Measurements from ENCODE around the gene ERGIC1. TPM values are rescaled to one million over a fixed set of nuclear protein-coding genes. Genes with fewer than 3 reads are reported as not detected.
A peak's percentile ranks its signal among the peaks of the same experiment; 100 is the strongest.

Gene ERGIC1
- total and polyA plus RNA-seq, 2 of the 13 experiments (the other 11 are each of a cell fraction or from before 2014, with no cell fraction given), result 78.5 to 184 TPM

DNA sequence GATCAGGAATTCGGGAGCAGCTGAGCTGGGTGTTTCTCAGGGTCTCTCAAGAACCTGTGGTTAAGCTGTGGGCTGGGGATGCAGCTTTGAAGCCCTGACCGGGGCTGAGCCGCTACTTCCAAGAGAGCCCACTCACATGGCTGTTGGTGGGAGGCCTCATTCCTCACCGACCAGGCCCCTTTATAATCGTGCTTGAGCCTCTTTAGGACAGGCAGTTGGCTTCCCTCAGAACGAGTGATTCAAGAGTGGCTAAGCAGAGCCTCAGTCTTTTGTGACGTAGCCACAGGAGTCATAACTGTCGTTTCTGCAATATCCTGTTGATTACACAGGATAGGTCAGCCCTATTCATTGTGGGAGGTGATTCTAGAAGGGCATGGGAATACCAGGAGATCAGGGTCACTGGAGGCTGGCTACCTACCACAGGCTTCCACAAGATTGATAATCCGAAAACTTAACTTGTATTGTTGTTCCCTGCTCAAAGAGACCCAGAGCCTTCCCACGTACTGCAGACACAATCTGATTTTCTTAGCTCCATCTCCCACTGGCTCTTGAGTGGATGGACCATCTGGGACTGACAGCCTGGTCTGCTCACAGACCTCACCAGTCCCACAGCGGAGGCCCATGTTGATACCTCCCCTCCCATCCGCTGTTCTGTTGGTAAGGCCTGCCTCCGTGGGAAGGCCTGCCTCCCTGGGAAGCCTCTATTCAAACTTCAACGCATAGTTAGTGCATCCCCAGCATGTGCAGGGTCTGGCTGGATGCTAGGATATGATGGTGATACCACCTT is 3.0 kb upstream of the ERGIC1 start:
- no TSS peak for BruUV-seq (replicated peaks)
- Histone ChIP-seq H3K4me2 (ENCODE audit: low read depth, low read length) (no peak overlapping the region), H3K4me1 (ENCODE audit: insufficient read depth, low read length) (peaks cover 66% of the 10 kb centered on the region), H3K27ac (ENCODE audit: extremely low read length, insufficient read depth, low read length) (no peak overlapping the region), H2AFZ (ENCODE audit: low read length) (no peak overlapping the region), H4K20me1 (ENCODE audit: insufficient read depth, low read length) (no peaks in the 10 kb centered on the region), H3K36me3 (replicated peaks in 1 of 2; ENCODE audit: control insufficient read depth in 1 of 2, insufficient read depth in 2 of 2, low read length in 2 of 2) (no peaks in the 10 kb centered on the region; a peak in 1 of 5 replicates), H3K79me2 (ENCODE audit: insufficient read depth, low read length) (peaks cover 17% of the 10 kb centered on the region), H3K27me3 (ENCODE audit: control insufficient read depth in 1 of 2, insufficient read depth in 2 of 2, low read length in 2 of 2) (peaks cover 0 to 4% of the 10 kb centered on the region in 2 experiments; a peak in 1 of 5 replicates), H3K9me3 (ENCODE audit: low read length) (peaks cover 2% of the 10 kb centered on the region; the same call in 1 of the 2 replicates), H3K9ac (ENCODE audit: insufficient read depth, low read depth, low read length) (0 out of 2 replicates have a peak overlapping the region, but pooled peaks have one; percentile 2), H3K4me3 (replicated peaks in 1 of 3; ENCODE audit: insufficient read depth in 1 of 3, low read depth in 2 of 3, low read length in 3 of 3) (no peak overlapping the region)
- 43% methylated on average over 7 of the region's 14 CpGs for WGBS (ENCODE audit: low lambda C conversion rate)
- CTCF ChIA-PET (ENCODE audit: low intra/inter-chr PET ratio, low total read pairs), result no interaction called here
- ATAC-seq (no peak), FAIRE-seq (no peak), DNase-seq (ENCODE audit: low spot score) (no peak)
- in situ Hi-C loops (cut with HindIII; ENCODE audit: extremely low pct_ligation_motif_present, low pct_unique_long_range_greater_than_20kb), result no loop called here
- intact Hi-C loops (cut with micrococcal nuclease; ENCODE audit: unreplicated experiment), result no loop called here
- TF ChIP-seq, protein P1, sequence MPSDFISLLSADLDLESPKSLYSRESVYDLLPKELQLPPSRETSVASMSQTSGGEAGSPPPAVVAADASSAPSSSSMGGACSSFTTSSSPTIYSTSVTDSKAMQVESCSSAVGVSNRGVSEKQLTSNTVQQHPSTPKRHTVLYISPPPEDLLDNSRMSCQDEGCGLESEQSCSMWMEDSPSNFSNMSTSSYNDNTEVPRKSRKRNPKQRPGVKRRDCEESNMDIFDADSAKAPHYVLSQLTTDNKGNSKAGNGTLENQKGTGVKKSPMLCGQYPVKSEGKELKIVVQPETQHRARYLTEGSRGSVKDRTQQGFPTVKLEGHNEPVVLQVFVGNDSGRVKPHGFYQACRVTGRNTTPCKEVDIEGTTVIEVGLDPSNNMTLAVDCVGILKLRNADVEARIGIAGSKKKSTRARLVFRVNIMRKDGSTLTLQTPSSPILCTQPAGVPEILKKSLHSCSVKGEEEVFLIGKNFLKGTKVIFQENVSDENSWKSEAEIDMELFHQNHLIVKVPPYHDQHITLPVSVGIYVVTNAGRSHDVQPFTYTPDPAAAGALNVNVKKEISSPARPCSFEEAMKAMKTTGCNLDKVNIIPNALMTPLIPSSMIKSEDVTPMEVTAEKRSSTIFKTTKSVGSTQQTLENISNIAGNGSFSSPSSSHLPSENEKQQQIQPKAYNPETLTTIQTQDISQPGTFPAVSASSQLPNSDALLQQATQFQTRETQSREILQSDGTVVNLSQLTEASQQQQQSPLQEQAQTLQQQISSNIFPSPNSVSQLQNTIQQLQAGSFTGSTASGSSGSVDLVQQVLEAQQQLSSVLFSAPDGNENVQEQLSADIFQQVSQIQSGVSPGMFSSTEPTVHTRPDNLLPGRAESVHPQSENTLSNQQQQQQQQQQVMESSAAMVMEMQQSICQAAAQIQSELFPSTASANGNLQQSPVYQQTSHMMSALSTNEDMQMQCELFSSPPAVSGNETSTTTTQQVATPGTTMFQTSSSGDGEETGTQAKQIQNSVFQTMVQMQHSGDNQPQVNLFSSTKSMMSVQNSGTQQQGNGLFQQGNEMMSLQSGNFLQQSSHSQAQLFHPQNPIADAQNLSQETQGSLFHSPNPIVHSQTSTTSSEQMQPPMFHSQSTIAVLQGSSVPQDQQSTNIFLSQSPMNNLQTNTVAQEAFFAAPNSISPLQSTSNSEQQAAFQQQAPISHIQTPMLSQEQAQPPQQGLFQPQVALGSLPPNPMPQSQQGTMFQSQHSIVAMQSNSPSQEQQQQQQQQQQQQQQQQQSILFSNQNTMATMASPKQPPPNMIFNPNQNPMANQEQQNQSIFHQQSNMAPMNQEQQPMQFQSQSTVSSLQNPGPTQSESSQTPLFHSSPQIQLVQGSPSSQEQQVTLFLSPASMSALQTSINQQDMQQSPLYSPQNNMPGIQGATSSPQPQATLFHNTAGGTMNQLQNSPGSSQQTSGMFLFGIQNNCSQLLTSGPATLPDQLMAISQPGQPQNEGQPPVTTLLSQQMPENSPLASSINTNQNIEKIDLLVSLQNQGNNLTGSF (CRISPR knock-in tag; IDR thresholded peaks at IDR 0.05), result no peak
- TF ChIP-seq HIVEP1 (CRISPR knock-in tag; IDR thresholded peaks at IDR 0.05) (no peak), IRX3 (CRISPR knock-in tag; IDR thresholded peaks at IDR 0.05; ENCODE audit: borderline replicate concordance, low read depth) (no peak), SYNCRIP (IDR thresholded peaks at IDR 0.05; ENCODE audit: insufficient read depth, low read depth, low read length) (no peak), CREB1 (IDR thresholded peaks at IDR 0.05) (peak; percentile 51; the same call in 1 of the 2 replicates), CREB1 (CRISPR knock-in tag; IDR thresholded peaks at IDR 0.05) (no peak), SATB2 (CRISPR knock-in tag; IDR thresholded peaks at IDR 0.05) (no peak), ZBTB21 (CRISPR knock-in tag; IDR thresholded peaks at IDR 0.05) (0 out of 2 replicates have a peak, but pooled peaks have one; percentile 25)
- TF ChIP-seq, protein P2, sequence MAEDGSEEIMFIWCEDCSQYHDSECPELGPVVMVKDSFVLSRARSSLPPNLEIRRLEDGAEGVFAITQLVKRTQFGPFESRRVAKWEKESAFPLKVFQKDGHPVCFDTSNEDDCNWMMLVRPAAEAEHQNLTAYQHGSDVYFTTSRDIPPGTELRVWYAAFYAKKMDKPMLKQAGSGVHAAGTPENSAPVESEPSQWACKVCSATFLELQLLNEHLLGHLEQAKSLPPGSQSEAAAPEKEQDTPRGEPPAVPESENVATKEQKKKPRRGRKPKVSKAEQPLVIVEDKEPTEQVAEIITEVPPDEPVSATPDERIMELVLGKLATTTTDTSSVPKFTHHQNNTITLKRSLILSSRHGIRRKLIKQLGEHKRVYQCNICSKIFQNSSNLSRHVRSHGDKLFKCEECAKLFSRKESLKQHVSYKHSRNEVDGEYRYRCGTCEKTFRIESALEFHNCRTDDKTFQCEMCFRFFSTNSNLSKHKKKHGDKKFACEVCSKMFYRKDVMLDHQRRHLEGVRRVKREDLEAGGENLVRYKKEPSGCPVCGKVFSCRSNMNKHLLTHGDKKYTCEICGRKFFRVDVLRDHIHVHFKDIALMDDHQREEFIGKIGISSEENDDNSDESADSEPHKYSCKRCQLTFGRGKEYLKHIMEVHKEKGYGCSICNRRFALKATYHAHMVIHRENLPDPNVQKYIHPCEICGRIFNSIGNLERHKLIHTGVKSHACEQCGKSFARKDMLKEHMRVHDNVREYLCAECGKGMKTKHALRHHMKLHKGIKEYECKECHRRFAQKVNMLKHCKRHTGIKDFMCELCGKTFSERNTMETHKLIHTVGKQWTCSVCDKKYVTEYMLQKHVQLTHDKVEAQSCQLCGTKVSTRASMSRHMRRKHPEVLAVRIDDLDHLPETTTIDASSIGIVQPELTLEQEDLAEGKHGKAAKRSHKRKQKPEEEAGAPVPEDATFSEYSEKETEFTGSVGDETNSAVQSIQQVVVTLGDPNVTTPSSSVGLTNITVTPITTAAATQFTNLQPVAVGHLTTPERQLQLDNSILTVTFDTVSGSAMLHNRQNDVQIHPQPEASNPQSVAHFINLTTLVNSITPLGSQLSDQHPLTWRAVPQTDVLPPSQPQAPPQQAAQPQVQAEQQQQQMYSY (CRISPR knock-in tag; IDR thresholded peaks at IDR 0.05), result no peak
- POLR2A ChIA-PET, result interaction anchor here (0.6 to 1.6 kb wide), 4 partner anchors 28 to 407 kb away, joined by 3 to 6 read pairs (median 4); no protein-coding TSS in a partner anchor
